ENCODE measurements around the gene NACC2. TPM values are rescaled to one million over a fixed set of nuclear protein-coding genes. Genes with fewer than 3 reads are reported as not detected.

The NACC2 gene
- total and polyA plus RNA-seq, 10 of the 15 experiments (the other 5 are each of a cell fraction or from before 2014, with no cell fraction given) = 0.66 to 14.7 (median 3.5) TPM

GRCh38 chr9:136010615-136011361 is 84.3 kb downstream of the NACC2 start:
- CTCF ChIA-PET = no interaction called here
- Histone ChIP-seq H3K27ac (ENCODE audit: control insufficient read depth, insufficient read depth) (no peak overlapping the region), H3K4me3 (no peak overlapping the region), H4K20me1 (ENCODE audit: control insufficient read depth, insufficient read depth) (no peaks in the 10 kb centered on the region; the same call in 1 of the 2 replicates), H3K9ac (ENCODE audit: control insufficient read depth, insufficient read depth, low read length) (no peak overlapping the region), H3K4me1 (ENCODE audit: control insufficient read depth, insufficient read depth, low read length) (no peaks in the 10 kb centered on the region), H3K9me3 (replicated peaks; ENCODE audit: control insufficient read depth, insufficient read depth, low read length) (no peaks in the 10 kb centered on the region; the same call in 2 of the 3 replicates), H3K36me3 (ENCODE audit: control insufficient read depth in 2 of 2, insufficient read depth in 2 of 2, low read length in 1 of 2) (peaks cover 0 to 11% of the 10 kb centered on the region in 2 experiments; a peak in 2 of 4 replicates), H3K79me2 (ENCODE audit: control insufficient read depth, insufficient read depth, low read length) (no peaks in the 10 kb centered on the region), H3K27me3 (replicated peaks in 1 of 2; ENCODE audit: control insufficient read depth in 2 of 2, insufficient read depth in 2 of 2, low read length in 1 of 2) (no peaks in the 10 kb centered on the region), H3K4me2 (ENCODE audit: control insufficient read depth, insufficient read depth) (no peak overlapping the region), H2AFZ (ENCODE audit: control insufficient read depth, low read depth, low read length) (no peak overlapping the region)
- no peak for DNase-seq (ENCODE audit: low read depth, low spot score)
- BruUV-seq (replicated peaks) = no TSS peak
- intact Hi-C loops (cut with micrococcal nuclease; ENCODE audit: unreplicated experiment) (no loop called here), in situ Hi-C loops (cut with MboI) (no loop called here)
- RAD21 ChIA-PET (ENCODE audit: unreplicated experiment) = no interaction called here
- POLR2A ChIA-PET = no interaction called here
- WGBS (ENCODE audit: insufficient coverage, insufficient replicate concordance, low lambda C conversion rate, missing lambda C conversion rate) = 66% methylated on average over 25 of the region's 28 CpGs
- no peak for ATAC-seq
- SMC1A ChIA-PET (ENCODE audit: uncharacterized antibody, unreplicated experiment) = no interaction called here
- no peak for FAIRE-seq
- TF ChIP-seq RELA (IDR thresholded peaks at IDR 0.05; ENCODE audit: borderline replicate concordance, partially characterized antibody) (no peak), ELK1 (IDR thresholded peaks at IDR 0.05; ENCODE audit: low read depth, low read length) (no peak), NFIC (IDR thresholded peaks at IDR 0.05; ENCODE audit: low read depth, low read length) (no peak), TAF1 (IDR thresholded peaks at IDR 0.05; ENCODE audit: borderline replicate concordance, low read depth, low read length) (no peak), MTA3 (IDR thresholded peaks at IDR 0.05; ENCODE audit: borderline replicate concordance, low read length) (no peak), ZNF274 (IDR thresholded peaks at IDR 0.05; ENCODE audit: insufficient read depth, insufficient read length) (no peak), ZNF592 (IDR thresholded peaks at IDR 0.05) (no peak), ZBTB11 (CRISPR knock-in tag; IDR thresholded peaks at IDR 0.05) (no peak), MXI1 (IDR thresholded peaks at IDR 0.05; ENCODE audit: low read depth, low read length) (no peak), JUNB (IDR thresholded peaks at IDR 0.05) (no peak), E4F1 (IDR thresholded peaks at IDR 0.05; ENCODE audit: borderline replicate concordance, partially characterized antibody) (no peak), EGR1 (IDR thresholded peaks at IDR 0.05; ENCODE audit: borderline replicate concordance in 1 of 2, low read depth in 2 of 2, low read length in 2 of 2) (no peak)

Measured in GM12878 (cell line).